Activated naive CD8-positive, alpha-beta T cell treated with anti-CD3 and anti-CD28 coated beads, Interleukin-2, amount 50 U/mL, for 24 hours (primary cell): ENCODE measurements around the gene SLC25A10.

Source experiments
- ATAC-seq: fragments of 150-1000 bp; cut with Tn5 transposase; one replicate; pipeline ENCODE4 v1.10.0; 2021
- DNase-seq: peaks from one replicate; pipeline ENCODE4 v3.0.0; 2021
- H3K27ac Mint-ChIP-seq: one replicate; pipeline ENCODE4 v1.8.0; 2021; ENCODE audit warnings: mild to moderate bottlenecking, mixed read lengths
- H3K27me3 Mint-ChIP-seq: one replicate; pipeline ENCODE4 v1.8.0; 2021; ENCODE audit warnings: mixed read lengths
- H3K36me3 Mint-ChIP-seq: one replicate; pipeline ENCODE4 v1.8.0; 2021; ENCODE audit warnings: low read depth, mixed read lengths
- H3K4me1 Mint-ChIP-seq: one replicate; pipeline ENCODE4 v1.8.0; 2021; ENCODE audit warnings: mixed read lengths
- H3K4me3 Mint-ChIP-seq: one replicate; pipeline ENCODE4 v1.8.0; 2021; ENCODE audit warnings: mild to moderate bottlenecking, moderate library complexity, mixed read lengths
- H3K9me3 Mint-ChIP-seq: one replicate; pipeline ENCODE4 v1.8.0; 2021; ENCODE audit warnings: mixed read lengths

SLC25A10 gene

DNA sequence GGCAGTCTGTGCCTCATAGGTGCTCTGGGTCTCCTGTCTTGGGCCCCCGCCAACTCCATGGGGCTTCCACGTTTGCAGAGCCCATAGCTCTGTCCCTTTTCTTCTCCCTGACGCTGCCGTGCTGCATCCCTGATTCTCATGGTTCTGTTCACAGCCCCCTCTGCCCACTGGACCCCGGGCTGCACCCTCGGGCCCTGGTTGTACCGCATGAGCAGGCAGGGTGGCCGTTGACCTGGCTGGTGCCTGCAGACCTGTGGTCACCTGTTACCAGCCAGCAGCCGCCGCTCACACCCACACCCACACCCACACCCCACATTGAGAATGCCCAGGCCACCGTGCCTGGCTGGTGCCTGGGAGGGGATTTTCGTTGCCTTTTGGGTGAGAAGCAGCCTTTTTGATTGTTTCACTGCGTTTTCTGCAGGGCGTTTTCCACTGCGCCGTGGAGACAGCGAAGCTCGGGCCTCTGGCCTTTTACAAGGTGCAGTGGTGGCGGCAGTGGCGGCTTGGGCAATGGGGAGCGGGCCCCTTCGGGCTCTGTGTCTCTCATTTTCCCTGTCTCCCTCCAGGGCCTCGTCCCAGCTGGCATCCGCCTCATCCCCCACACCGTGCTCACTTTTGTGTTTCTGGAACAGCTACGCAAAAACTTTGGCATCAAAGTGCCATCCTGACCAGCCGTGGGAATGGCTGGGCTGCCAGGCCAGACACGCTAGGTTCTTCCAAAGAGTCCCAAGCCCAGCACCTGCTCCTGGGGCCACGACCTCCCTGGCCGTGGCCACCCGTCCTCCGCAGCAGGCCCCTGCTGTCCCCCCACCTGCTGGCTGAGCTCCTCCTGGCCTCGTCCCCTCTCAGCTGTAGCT is 7.6 kb downstream of the SLC25A10 start:
- no peaks in the 10 kb centered on the region for H3K9me3 Mint-ChIP-seq
- DNase-seq (no peak), ATAC-seq (no peak)
- H3K36me3 Mint-ChIP-seq: no peaks in the 10 kb centered on the region
- H3K27me3 Mint-ChIP-seq: peaks cover 13% of the 10 kb centered on the region
- no peak overlapping the region for H3K27ac Mint-ChIP-seq
- H3K4me3 Mint-ChIP-seq: no peak overlapping the region
- no peaks in the 10 kb centered on the region for H3K4me1 Mint-ChIP-seq

DNA sequence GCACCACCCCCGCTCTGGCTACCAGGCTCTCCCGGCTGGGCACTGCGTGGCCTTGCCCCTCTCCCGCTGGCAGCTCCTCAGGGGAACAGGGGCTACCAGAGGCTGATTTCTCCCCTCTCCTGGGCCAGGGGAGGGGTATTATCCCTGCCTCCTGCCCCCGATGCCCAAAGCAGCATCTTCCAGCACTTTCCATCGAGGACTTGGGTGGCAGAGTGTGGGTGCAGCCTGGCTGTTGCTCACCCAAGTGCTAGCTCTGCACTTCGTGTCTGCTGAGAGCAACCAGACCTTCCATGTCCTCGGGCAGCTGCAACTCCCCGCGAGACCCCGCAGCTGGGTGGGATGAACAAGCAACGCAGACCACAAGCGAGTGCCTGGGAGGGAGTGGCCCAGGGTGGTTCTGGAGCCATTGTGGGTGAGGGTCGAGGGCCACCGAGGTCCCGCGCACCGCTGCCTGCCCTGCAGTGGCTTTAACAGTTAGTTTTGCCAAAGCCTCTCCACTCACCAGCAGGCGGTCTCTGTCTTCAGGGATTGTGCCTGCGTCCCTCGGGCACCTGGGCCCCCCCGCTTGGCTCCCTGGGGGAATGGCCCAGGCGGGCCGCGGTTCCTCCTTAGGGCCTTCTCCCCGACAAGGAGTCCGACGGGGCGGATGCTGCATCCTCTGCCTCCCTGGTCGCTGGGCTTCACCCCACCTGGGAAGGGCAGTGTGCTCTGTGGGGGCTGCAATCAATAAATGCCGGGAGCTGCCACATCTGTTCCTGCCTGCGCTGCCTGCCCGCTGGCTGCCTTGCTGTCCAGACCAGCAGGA is 8.4 kb downstream of the SLC25A10 start:
- Mint-ChIP-seq H3K9me3 (no peaks in the 10 kb centered on the region), H3K27ac (no peak overlapping the region), H3K4me1 (no peaks in the 10 kb centered on the region), H3K27me3 (peaks cover 13% of the 10 kb centered on the region), H3K36me3 (no peaks in the 10 kb centered on the region), H3K4me3 (no peak overlapping the region)
- no peak for DNase-seq
- no peak for ATAC-seq

DNA sequence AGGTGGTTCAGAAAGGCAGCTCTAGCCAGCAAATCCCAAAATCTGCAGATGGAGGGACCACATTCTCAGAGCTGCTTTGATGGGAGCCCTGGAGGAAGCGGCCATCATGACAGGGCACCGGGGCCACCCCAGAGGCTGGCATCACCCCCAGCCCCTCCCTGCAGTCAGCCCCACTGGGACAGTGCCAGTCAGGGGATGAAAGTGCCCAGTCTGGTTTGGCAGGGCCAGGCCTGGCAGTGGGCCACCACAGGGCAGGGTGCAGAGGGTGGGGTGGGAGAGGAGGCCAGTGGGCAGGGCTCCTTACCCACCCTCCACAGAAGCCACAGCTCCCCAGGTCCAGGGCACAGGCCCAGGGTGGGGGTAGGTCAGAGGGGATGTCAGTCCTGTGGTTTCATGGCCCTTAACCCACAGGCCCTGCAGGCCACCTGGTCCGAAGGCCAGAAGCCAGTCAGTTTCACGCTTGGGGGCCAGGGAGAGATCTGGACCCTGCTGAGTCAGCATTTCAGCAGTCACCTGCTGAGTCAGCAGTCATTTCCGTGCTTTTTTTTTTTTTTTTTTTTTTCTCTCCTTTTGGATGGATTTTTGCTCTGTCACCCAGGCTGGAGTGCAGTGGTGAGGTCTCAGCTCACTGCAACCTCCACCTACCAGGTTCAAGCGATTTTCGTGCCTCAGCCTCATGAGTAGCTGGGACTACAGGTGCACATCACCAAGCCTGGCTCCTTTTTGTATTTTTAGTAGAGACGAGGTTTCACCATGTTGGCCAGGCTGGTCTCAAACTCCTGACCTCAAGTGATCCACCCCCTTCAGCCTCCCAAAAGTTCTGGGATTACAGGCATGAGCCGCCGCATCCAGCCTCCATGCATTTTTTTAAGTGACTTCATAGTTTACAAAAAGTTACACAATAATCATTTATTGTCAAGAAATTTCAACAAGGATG is 10.4 kb downstream of the SLC25A10 start:
- Mint-ChIP-seq H3K27ac (no peak overlapping the region), H3K4me1 (no peaks in the 10 kb centered on the region), H3K9me3 (no peaks in the 10 kb centered on the region), H3K36me3 (no peaks in the 10 kb centered on the region), H3K4me3 (no peak overlapping the region), H3K27me3 (peaks cover 15% of the 10 kb centered on the region)
- DNase-seq (no peak), ATAC-seq (peak; percentile 37)

DNA sequence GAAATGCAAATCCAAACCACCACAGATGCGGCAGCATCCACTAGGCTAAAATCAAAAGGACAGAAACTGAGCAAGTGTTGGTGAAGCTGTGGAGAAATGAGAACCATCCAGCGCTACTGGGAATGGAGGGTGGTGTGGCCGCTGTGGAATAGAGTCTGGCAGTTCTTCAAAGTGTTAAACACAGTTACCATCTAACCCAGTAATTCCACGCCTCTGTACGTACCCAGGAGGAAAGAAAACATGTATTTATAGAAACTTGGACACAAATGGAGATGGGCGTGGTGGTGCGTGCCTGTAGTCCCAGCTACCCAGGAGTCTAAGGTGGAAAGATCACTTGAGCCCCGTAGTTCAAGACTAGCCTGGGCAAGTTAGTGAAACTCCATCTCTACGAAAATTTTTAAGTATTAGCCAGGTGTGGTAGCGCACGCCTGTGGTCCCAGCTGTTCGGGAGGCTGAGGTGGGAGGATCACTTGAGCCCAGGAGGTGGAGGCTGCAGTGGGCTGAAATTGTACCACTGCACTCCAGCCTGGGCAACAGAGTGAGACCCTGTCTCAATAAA is 11.6 kb downstream of the SLC25A10 start:
- Mint-ChIP-seq H3K27ac (no peak overlapping the region), H3K9me3 (no peaks in the 10 kb centered on the region), H3K4me1 (no peaks in the 10 kb centered on the region), H3K27me3 (peaks cover 15% of the 10 kb centered on the region), H3K4me3 (no peak overlapping the region), H3K36me3 (no peaks in the 10 kb centered on the region)
- DNase-seq (no peak), ATAC-seq (no peak)

DNA sequence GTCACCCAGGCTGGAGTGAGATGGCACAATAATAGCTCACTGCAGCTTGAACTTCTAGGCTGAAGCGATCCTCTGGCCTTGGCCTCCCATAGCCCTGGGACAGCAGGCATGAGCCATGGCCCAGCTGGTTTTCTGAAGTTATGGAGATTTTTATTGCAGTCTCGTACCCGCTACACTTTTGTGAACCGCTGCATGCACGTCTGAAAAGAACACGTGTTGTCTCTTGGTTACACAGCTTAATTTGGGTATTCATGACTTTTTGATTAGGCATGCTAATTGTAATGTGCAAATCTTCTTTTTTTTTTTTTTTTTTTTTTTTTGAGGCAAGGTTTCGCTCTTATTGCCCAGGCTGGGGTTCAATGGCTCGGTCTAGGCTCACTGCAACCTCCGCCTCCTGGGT is 13.4 kb downstream of the SLC25A10 start:
- H3K9me3 Mint-ChIP-seq: no peaks in the 10 kb centered on the region
- no peaks in the 10 kb centered on the region for H3K36me3 Mint-ChIP-seq

DNA sequence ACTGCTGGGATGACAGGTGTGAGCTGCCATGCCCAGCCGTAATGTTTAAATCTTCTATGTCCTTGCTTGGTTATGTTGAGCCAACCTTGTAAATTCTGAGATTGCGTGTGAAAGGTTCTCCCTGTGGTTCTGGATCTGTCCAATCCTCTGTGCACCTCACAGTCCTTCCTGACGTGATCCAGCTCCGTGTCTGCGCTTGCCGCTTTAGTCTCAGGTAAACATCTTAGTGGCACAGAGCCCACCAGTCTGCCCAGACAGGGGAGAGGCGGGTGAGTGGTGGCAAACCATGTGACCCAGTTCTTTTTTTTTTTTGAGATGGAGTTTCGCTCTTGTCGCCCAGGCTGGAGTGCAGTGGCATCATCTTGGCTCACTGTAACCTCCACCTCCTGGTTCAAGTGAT is 13.9 kb downstream of the SLC25A10 start:
- DNase-seq: no peak
- no peak overlapping the region for H3K27ac Mint-ChIP-seq
- no peaks in the 10 kb centered on the region for H3K4me1 Mint-ChIP-seq
- no peaks in the 10 kb centered on the region for H3K36me3 Mint-ChIP-seq
- H3K9me3 Mint-ChIP-seq: no peaks in the 10 kb centered on the region
- ATAC-seq: no peak
- peaks cover 20% of the 10 kb centered on the region for H3K27me3 Mint-ChIP-seq
- no peak overlapping the region for H3K4me3 Mint-ChIP-seq

More for the DNA sequence above, 13.4 kb downstream of the SLC25A10 start:
- no peak for DNase-seq
- no peaks in the 10 kb centered on the region for H3K4me1 Mint-ChIP-seq
- no peak overlapping the region for H3K27ac Mint-ChIP-seq
- ATAC-seq: no peak
- H3K4me3 Mint-ChIP-seq: no peak overlapping the region
- H3K27me3 Mint-ChIP-seq: peaks cover 18% of the 10 kb centered on the region

DNA sequence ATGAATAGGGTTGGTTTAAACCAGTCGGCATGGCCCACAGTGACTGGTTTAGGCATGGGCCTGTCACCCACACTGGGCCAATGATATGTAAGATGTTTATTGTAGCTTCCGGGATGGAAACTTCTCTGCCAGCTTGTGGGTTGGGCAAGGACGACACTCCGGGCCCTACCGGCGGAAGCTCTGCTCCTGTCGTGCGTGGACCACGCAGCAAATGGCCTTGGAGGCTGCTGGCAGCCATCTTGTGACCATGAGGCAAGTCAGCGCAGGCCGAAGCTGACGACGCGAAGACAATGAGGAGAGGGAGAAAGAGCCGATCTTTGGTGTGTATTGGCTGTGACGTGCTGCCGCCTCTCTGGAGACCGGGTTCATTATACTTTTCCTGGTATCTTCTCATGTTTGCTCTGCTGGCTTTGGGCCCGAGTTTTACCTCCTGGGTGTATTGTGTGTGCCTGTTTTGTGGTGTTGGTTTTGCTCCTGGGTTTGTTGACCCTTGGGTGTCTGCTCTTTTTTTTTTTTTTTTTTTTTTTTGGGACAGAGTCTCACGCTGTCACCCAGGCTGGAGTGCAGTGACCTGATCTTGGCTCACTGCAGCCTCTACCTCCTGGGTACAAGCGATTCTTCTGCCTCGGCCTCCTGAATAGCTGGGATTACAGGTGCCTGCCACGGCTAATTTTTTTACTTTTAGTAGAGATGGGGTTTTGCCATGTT is 15.4 kb downstream of the SLC25A10 start:
- Mint-ChIP-seq H3K27me3 (peaks cover 25% of the 10 kb centered on the region), H3K4me3 (no peak overlapping the region), H3K4me1 (no peaks in the 10 kb centered on the region), H3K36me3 (no peaks in the 10 kb centered on the region), H3K9me3 (no peaks in the 10 kb centered on the region), H3K27ac (no peak overlapping the region)
- ATAC-seq (no peak), DNase-seq (no peak)

DNA sequence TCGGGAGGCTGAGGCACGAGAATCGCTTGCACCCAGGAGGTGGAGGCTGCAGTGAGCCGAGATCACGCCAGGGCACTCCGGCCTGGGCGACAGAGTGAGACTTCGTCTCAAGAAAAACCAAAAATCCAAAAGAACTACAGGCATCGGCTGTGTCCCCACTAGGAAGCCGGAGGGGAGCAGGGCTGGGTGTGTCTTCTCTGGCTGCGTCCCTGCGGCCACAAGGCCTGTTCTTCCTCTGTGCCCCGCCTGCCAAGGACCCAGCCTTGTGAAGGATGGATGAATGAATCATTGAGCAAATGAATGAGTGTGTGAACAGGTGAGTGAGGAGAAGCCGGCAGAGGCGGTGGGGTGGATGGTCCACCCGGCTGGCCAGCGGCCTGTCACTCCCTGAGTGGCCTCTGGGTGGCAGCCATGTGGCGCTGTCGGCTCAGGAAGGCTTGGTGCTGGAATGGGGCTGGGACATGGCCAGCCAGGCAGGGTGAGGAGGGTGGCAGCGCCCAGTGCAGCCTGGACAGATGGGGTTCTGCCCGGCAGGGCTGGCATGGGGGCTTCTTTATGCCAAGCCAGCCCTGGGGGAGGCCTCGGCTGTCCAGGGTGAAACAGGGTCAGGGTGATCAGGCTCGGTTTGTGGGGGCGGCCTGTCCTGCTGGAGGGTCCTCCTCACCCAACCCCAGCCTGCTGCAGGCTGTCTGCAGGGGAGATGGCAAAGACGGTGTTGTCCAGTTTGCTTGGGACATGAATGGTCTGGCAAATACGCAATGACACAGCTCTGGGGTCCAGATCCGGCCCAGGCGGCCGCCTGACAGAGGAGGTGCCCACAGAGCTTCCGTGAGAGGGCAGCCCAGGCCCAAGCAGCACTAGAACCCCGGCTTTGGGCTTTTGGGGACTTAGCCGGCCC is 21.7 kb downstream of the SLC25A10 start:
- ATAC-seq (peak; percentile 86), DNase-seq (peak; percentile 79)
- Mint-ChIP-seq H3K4me3 (no peak overlapping the region), H3K36me3 (no peaks in the 10 kb centered on the region), H3K27ac (no peak overlapping the region), H3K27me3 (peaks cover 25% of the 10 kb centered on the region), H3K9me3 (no peaks in the 10 kb centered on the region), H3K4me1 (peaks cover 5% of the 10 kb centered on the region)

DNA sequence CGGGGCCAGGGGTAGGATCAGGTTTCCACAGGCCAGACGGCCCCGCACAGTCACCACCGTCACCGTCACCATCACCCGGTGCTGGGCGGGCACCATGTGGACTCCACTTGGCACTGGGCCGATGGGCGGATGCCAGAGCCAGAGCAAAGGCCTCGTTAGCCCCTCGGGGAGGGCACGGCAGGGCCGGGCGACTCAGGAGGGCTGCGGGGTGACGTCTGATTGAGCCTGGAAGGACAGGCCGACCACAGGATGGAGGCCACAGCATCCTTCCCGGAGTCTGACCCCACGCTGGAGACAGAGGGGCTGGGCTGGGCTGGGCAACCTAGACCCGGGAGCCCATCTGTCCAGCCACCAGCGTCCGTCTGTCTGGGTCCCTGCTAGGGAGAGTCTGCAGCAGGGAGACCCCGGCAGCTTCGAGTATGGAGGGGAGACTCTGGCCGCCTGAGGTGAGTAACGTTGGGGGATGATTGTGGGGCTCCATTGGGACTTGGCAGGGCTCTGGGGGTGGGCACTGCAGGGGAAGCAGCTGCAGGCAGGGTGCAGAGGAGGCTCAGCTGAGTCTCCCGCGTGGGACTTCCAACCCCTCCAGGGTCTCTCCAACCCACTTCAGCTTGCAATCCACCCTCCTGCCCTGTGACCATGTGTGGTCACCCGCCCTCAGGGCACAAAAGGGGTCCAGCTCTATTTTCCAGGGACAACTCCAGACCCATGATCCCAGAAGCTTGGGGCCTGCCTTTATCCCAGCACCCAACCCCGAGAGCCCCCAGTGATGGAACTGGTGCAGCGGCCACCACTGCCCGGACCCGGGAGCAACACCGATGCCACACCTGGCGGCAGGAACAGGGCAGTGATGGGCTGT is 22.6 kb downstream of the SLC25A10 start:
- Mint-ChIP-seq H3K36me3 (no peaks in the 10 kb centered on the region), H3K9me3 (no peaks in the 10 kb centered on the region), H3K4me3 (no peak overlapping the region), H3K27me3 (peaks cover 25% of the 10 kb centered on the region), H3K27ac (no peak overlapping the region), H3K4me1 (peaks cover 5% of the 10 kb centered on the region)
- ATAC-seq (no peak), DNase-seq (no peak)

DNA sequence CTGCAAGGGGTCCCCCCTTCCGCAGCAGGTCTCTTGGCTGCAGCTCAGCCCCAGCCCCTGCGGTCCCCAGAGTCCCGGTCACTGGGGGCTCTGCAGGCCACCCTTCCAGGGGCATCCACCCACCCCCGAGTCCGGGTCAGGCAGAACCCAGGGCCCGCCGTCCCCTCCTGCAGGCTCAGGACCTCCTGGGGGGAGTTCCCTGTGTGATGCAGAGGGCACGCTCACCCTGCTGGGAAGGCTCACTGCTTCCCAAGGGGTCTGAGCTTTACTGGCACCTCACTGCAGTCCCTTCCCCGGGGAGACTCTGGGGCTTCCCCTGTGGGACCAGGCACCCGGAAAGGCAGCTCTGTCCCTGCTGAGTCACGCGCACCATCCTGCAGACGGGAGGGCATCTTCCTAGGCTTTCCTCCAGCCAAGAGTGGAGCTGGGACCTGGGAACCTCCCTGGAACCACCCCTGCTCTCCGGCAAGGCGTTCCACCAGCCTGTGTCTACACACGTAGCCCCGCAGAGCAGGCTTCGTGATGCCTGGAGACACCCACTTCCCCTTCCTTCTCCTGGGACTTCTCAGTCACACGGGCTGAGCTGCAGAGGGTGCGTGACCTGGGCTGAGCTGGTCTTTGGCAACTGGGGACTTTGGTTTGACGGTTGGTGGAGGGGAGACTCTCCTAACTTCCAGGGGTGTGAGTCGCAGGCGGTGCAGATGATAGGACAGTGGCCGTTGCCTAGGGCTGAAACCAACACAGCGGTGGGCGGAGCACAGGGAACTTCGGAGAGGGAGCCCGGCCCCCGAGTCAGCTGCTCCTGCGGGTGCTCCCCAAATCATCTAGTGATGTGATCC is 23.4 kb downstream of the SLC25A10 start:
- no peaks in the 10 kb centered on the region for H3K9me3 Mint-ChIP-seq
- no peak overlapping the region for H3K27ac Mint-ChIP-seq
- ATAC-seq: peak; percentile 33

DNA sequence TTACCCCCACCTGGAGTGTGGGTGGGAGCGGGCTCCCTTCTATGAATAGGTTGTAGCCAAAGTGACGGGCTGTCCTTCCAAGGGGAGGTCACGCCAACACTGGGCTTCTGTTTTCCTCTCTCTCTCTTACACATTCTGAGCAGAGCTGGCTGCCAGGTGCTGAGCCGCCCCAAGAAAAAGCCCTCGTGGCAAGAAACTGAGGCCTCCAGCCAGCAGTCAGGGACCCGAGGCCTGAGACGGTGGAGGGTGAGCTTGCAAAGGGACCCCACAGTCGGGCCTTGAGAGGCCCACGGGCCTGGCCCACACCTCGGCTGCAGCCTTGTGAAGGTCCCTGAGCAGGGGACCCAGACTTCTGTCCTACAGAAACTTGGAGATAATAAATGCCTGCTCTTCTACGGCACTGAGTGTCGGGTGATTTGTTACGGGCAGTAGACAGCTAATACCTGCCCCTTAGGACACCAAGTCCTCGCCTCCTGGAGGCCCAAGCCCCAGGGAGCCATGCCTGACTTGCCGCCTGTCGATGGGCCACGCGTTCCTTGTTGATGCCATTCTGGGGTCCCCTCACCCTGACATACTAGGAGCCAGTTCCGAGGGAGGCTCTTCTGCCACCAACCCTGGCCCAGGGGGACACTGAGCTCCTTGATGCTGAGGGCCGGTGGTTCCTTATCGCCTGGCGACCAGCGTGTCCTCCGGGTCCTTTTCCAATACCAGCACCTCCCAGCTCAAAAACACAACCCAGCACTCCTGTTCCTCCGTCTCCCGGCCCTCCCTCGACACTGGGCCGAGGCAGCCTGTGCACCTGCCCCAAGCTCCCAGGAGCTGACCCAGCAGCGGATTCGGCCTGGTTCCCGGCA is 26.1 kb downstream of the SLC25A10 start:
- no peak for ATAC-seq
- H3K4me1 Mint-ChIP-seq: peaks cover 5% of the 10 kb centered on the region
- H3K9me3 Mint-ChIP-seq: no peaks in the 10 kb centered on the region
- no peak for DNase-seq
- H3K36me3 Mint-ChIP-seq: no peaks in the 10 kb centered on the region
- no peak overlapping the region for H3K4me3 Mint-ChIP-seq
- no peak overlapping the region for H3K27ac Mint-ChIP-seq
- peaks cover 15% of the 10 kb centered on the region for H3K27me3 Mint-ChIP-seq

More for the DNA sequence above, 23.4 kb downstream of the SLC25A10 start:
- Mint-ChIP-seq H3K36me3 (no peaks in the 10 kb centered on the region), H3K4me3 (peak overlapping the region; percentile 49), H3K4me1 (peaks cover 5% of the 10 kb centered on the region), H3K27me3 (peaks cover 23% of the 10 kb centered on the region)
- DNase-seq: no peak
